Endodermal cell (in vitro differentiated cells): ENCODE measurements around the gene MIEF1. TPM values are rescaled to one million over a fixed set of nuclear protein-coding genes. Genes with fewer than 3 reads are reported as not detected.

Experiments
- DNase-seq: peaks from one replicate; pipeline ENCODE4 v3.0.0-alpha.2; 2017
- H3K27ac ChIP-seq: 2 replicates; pipeline ENCODE4 v1.5.1; 2013; ENCODE audit warnings: mild to moderate bottlenecking, low read depth, low read length, moderate library complexity
- H3K27me3 ChIP-seq: 2 replicates; pipeline ENCODE4 v1.6.1; 2013; ENCODE audit warnings: mild to moderate bottlenecking, low read length, moderate library complexity; ENCODE audit not compliant: insufficient read depth, control insufficient read depth, poor library complexity, severe bottlenecking
- H3K36me3 ChIP-seq: 2 replicates; pipeline ENCODE4 v1.7.0; 2013; ENCODE audit warnings: mild to moderate bottlenecking, low read length, moderate library complexity; ENCODE audit not compliant: control insufficient read depth, insufficient read depth
- H3K4me1 ChIP-seq: one replicate; pipeline ENCODE4 v1.7.0; 2013; ENCODE audit warnings: low read length; ENCODE audit not compliant: control insufficient read depth, insufficient read depth
- H3K4me3 ChIP-seq: 2 replicates; pipeline ENCODE4 v1.5.1; 2013; ENCODE audit warnings: mild to moderate bottlenecking, low read length, moderate library complexity
- H3K9ac ChIP-seq: 2 replicates; pipeline ENCODE4 v1.6.1; 2013; ENCODE audit warnings: mild to moderate bottlenecking, low read length, moderate library complexity; ENCODE audit not compliant: poor library complexity, severe bottlenecking; ENCODE audit errors: extremely low read depth
- H3K9me3 ChIP-seq: 2 replicates; pipeline ENCODE4 v1.6.1; 2013; ENCODE audit warnings: mild to moderate bottlenecking, low read length, moderate library complexity; ENCODE audit not compliant: control insufficient read depth
- H3K27ac Mint-ChIP-seq: 2 replicates; pipeline ENCODE4 v1.8.0; 2020; ENCODE audit warnings: mixed read lengths
- H3K27me3 Mint-ChIP-seq: 2 replicates; pipeline ENCODE4 v1.8.0; 2021; ENCODE audit warnings: mild to moderate bottlenecking, mixed read lengths; ENCODE audit not compliant: insufficient read depth
- H3K36me3 Mint-ChIP-seq: 2 replicates; pipeline ENCODE4 v1.8.0; 2020; ENCODE audit warnings: low read depth, mixed read lengths
- H3K4me1 Mint-ChIP-seq: 2 replicates; pipeline ENCODE4 v1.8.0; 2020; ENCODE audit warnings: mixed read lengths
- H3K4me3 Mint-ChIP-seq: 2 replicates; pipeline ENCODE4 v1.8.0; 2020; ENCODE audit warnings: mild to moderate bottlenecking, moderate library complexity, mixed read lengths
- H3K9me3 Mint-ChIP-seq: 2 replicates; pipeline ENCODE4 v1.8.0; 2020; ENCODE audit warnings: mild to moderate bottlenecking, mixed read lengths
- CTCF ChIP-seq: fragments of 200-600 bp; sonication (generic); conservative IDR thresholded peaks from 2 replicates; pipeline ENCODE4 v1.5.0; 2021; ENCODE audit warnings: antibody characterized with exemption, mild to moderate bottlenecking
- whole genome bisulfite sequencing, 2 experiments: methylation state at CpG; one replicate each; pipeline versions ENCODE4 v1.1.5 to v1.1.7; 2013; ENCODE audit warnings: missing lambda C conversion rate in 2 of 2, mixed read lengths in 1 of 2; ENCODE audit not compliant: insufficient coverage in 1 of 2, insufficient read length in 1 of 2; 5-methylcytosine and 5-hydroxymethylcytosine counted together
- total RNA-seq, 2 donors: library from RNA; stranded (reverse); fragmentation: NEBNext Ultra II Directional in 1 of 2; extraction: Animal tissue kit (Norgen Biotek cat#: 25700) in 1 of 2; gene quantifications; 2 replicates in 1 of 2; 3 replicates in 1 of 2; pipeline ENCODE4 v1.2.1, GENCODE V29; 2021

MIEF1 gene
- total RNA-seq, 2 donors from 2014 or later = 36.0 to 43.3 TPM

GRCh38 chr22:39481054-39481453 is 21.0 kb upstream of the MIEF1 start:
- Mint-ChIP-seq H3K36me3 (no peaks in the 10 kb centered on the region), H3K4me1 (no peaks in the 10 kb centered on the region), H3K9me3 (no peaks in the 10 kb centered on the region), H3K4me3 (no peak overlapping the region), H3K27me3 (peaks cover 4% of the 10 kb centered on the region), H3K27ac (no peak overlapping the region)
- H3K9me3 ChIP-seq = no peaks in the 10 kb centered on the region
- no peak for DNase-seq
- no peak overlapping the region for H3K4me3 ChIP-seq
- 88 to 91% methylated on average over 14 to 16 of the region's 16 CpGs for WGBS, 2 experiments
- H3K27me3 ChIP-seq = no peaks in the 10 kb centered on the region
- no peaks in the 10 kb centered on the region for H3K36me3 ChIP-seq
- no peaks in the 10 kb centered on the region for H3K4me1 ChIP-seq
- TF ChIP-seq CTCF = no peak
- H3K9ac ChIP-seq = no peak overlapping the region
- no peak overlapping the region for H3K27ac ChIP-seq

DNA sequence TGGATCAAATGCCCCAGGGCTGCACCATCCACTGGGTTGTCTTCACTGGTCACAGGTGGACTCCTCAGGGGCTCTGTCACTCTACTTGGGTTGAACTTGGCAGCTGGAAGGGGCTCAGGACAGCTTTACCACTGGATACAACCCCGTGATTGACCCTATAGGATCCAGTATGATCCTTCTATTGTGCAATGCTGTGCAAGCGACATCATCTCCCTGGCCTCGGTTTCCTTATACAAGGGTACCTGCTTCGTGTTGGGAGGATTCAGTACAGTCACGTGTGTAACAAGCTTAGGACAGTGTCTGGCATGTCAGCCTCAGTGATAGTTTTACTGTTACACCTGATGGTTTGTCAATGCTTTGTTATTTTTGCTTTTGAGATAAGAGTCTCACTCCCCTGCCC is 20.5 kb upstream of the MIEF1 start:
- Histone ChIP-seq H3K36me3 (no peaks in the 10 kb centered on the region), H3K9ac (no peak overlapping the region), H3K4me1 (no peaks in the 10 kb centered on the region), H3K4me3 (no peak overlapping the region), H3K9me3 (no peaks in the 10 kb centered on the region), H3K27ac (no peak overlapping the region), H3K27me3 (no peaks in the 10 kb centered on the region)
- Mint-ChIP-seq H3K4me1 (no peaks in the 10 kb centered on the region), H3K27ac (no peak overlapping the region), H3K4me3 (no peak overlapping the region), H3K9me3 (no peaks in the 10 kb centered on the region), H3K36me3 (no peaks in the 10 kb centered on the region), H3K27me3 (peaks cover 4% of the 10 kb centered on the region)
- 89 to 96% methylated on average over 5 of the region's 5 CpGs for WGBS, 2 experiments
- DNase-seq = no peak
- no peak for TF ChIP-seq CTCF

DNA sequence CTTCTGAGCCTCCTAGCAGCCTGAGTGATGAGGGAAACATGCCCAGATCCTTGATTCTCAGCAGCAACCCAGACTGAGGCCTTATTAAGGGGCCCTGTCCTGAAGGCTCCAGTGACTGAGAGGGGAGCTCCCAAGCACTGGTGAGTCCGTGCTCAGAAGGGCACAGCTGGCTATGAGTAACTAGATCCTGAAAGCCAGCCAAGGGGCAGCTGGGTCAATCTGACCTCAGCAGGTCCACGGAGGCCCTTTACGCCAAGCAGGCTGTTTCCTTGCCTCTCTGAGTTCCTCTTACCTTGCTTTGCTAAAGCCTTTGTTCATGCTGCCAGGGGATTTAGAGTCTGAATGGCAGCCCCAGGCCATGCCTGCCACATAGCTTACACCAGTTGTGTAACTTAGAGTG is 19.3 kb upstream of the MIEF1 start:
- no peak for TF ChIP-seq CTCF
- no peaks in the 10 kb centered on the region for H3K9me3 Mint-ChIP-seq
- peaks cover 4% of the 10 kb centered on the region for H3K27me3 Mint-ChIP-seq
- H3K9ac ChIP-seq = no peak overlapping the region
- H3K36me3 ChIP-seq = no peaks in the 10 kb centered on the region
- no peaks in the 10 kb centered on the region for H3K4me1 ChIP-seq
- no peaks in the 10 kb centered on the region for H3K9me3 ChIP-seq
- no peaks in the 10 kb centered on the region for H3K27me3 ChIP-seq
- H3K27ac Mint-ChIP-seq = no peak overlapping the region
- no peak overlapping the region for H3K27ac ChIP-seq
- no peak for DNase-seq
- H3K4me1 Mint-ChIP-seq = no peaks in the 10 kb centered on the region
- H3K36me3 Mint-ChIP-seq = no peaks in the 10 kb centered on the region
- no peak overlapping the region for H3K4me3 Mint-ChIP-seq
- 94% methylated on average over 3 of the region's 3 CpGs for WGBS, 2 experiments
- H3K4me3 ChIP-seq = no peak overlapping the region
